GM12874 (cell line): Measurements from ENCODE around the gene PML.

Experiments used
- CTCF ChIP-seq: IDR thresholded peaks from 2 replicates; pipeline ENCODE4 v1.5.1; 2011; ENCODE audit warnings: low read depth, mild to moderate bottlenecking, control low read depth, low read length, moderate library complexity; ENCODE audit not compliant: insufficient read depth

Gene PML

GRCh38 chr15:74041777-74042435 lies 47.4 kb downstream of the PML start:
- no peak for TF ChIP-seq CTCF

DNA sequence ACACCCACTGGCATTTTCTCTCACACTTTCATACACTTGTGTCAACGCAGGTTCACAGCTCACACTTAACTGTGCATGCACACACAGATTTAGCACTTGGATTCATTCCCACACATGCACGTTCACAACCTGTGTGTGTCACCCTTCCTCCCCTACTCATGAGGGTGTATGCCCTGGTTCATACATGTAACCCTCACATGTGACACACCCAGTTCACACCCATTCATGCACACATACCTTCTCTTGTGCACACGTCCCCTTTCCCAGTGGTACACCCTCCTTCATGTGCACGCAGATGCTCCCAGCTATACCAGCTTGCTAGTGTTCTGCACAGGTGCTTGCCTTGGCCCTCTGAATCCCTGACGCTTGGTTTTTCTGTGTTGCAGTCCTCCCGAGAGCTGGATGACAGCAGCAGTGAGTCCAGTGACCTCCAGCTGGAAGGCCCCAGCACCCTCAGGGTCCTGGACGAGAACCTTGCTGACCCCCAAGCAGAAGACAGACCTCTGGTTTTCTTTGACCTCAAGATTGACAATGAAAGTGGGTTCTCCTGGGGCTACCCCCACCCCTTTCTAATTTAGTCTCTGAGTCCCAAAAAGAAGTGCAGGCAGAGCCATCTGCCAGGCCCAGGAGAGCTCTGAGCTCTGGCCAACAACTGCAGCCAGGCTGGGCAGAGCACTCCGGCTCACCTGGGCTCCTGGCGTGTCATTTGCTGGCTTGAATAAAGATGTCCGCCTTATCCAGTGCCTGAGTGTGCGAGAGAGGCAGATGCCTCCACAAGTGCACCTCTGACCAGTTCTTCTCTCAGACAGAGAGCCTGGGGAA lies 48.3 kb downstream of the PML start:
- TF ChIP-seq CTCF, result no peak

- no peak for TF ChIP-seq CTCF
Measured at GRCh38 chr15:74043425-74044266, 49.1 kb downstream of the PML start.

DNA sequence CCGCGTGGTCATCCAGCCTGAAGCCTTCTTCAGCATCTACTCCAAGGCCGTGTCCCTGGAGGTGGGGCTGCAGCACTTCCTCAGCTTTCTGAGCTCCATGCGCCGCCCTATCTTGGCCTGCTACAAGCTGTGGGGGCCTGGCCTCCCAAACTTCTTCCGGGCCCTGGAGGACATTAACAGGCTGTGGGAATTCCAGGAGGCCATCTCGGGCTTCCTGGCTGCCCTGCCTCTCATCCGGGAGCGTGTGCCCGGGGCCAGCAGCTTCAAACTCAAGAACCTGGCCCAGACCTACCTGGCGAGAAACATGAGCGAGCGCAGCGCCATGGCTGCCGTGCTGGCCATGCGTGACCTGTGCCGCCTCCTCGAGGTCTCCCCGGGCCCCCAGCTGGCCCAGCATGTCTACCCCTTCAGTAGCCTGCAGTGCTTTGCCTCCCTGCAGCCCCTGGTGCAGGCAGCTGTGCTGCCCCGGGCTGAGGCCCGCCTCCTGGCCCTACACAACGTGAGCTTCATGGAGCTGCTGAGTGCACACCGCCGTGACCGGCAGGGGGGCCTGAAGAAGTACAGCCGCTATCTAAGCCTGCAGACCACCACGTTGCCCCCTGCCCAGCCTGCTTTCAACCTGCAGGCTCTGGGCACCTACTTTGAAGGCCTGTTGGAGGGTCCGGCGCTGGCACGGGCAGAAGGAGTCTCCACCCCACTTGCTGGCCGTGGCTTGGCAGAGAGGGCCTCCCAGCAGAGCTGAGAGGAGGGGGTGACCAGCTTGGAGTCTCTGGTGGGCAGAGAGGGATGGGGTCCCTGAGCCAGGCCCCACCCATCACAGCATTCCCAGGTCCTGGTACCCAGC lies 50.0 kb downstream of the PML start:
- TF ChIP-seq CTCF, result no peak

DNA sequence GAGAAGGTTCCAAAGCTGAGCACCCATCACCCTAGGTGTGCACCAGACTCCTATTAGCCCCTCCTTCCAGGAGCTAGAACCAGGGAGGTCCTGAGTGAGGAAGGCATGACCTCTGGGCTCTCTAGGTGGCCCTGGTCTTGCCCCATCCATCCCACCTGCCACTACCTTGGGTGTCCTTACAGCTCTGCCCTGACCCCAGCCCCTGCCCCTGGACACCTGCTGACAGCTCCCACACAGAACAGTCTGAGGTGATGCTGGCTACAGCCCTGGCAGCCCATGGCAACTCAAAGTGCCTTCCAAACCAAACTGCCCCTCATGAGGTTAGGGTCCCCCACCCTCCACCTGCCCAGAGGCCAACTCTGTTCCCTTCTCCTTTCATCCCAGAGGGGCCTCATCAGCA lies 50.7 kb downstream of the PML start:
- TF ChIP-seq CTCF, result no peak

- no peak for TF ChIP-seq CTCF
Measured at GRCh38 chr15:74045636-74046274, 51.2 kb downstream of the PML start.
